Neural progenitor cell (in vitro differentiated cells): Measurements from ENCODE around the gene ARTN. TPM values are rescaled to one million over a fixed set of nuclear protein-coding genes. Genes with fewer than 3 reads are reported as not detected.
A peak's percentile ranks its signal among the peaks of the same experiment; 100 is the strongest.

ENCODE experiments used
- DNase-seq: peaks from one replicate; pipeline ENCODE4 v3.0.0-alpha.2; 2016; ENCODE audit warnings: low spot score
- H2AFZ ChIP-seq: fragments of 200-600 bp; sonication (generic); replicated peaks from 2 replicates; pipeline ENCODE4 v1.6.1; 2016; ENCODE audit warnings: antibody characterized with exemption
- H3F3A ChIP-seq: fragments of 200-600 bp; sonication (generic); 2 replicates; pipeline ENCODE4 v1.6.1; 2016; ENCODE audit warnings: antibody characterized with exemption, low read depth
- H3K27ac ChIP-seq: fragments of 200-600 bp; sonication (generic); 2 replicates; pipeline ENCODE4 v1.5.1; 2016; ENCODE audit warnings: mild to moderate bottlenecking
- H3K27me3 ChIP-seq: fragments of 200-600 bp; sonication (generic); 2 replicates; pipeline ENCODE4 v1.6.1; 2016; ENCODE audit warnings: mild to moderate bottlenecking, moderate library complexity
- H3K36me3 ChIP-seq: fragments of 200-600 bp; sonication (generic); 2 replicates; pipeline ENCODE4 v1.5.1; 2016
- H3K4me1 ChIP-seq: fragments of 200-600 bp; sonication (generic); 2 replicates; pipeline ENCODE4 v1.6.1; 2016; ENCODE audit warnings: mixed run types
- H3K4me2 ChIP-seq: fragments of 200-600 bp; sonication (generic); 2 replicates; pipeline ENCODE4 v1.6.1; 2016
- H3K4me3 ChIP-seq: fragments of 200-600 bp; sonication (generic); 2 replicates; pipeline ENCODE4 v1.5.1; 2016
- H3K79me2 ChIP-seq: fragments of 200-600 bp; sonication (generic); 2 replicates; pipeline ENCODE4 v1.6.1; 2016; ENCODE audit warnings: low read depth
- H3K9ac ChIP-seq: fragments of 200-600 bp; sonication (generic); 2 replicates; pipeline ENCODE4 v1.6.1; 2016
- H3K9me3 ChIP-seq: fragments of 200-600 bp; sonication (generic); 2 replicates; pipeline ENCODE4 v1.5.1; 2016; ENCODE audit warnings: low read depth
- H4K20me1 ChIP-seq: fragments of 200-600 bp; sonication (generic); 2 replicates; pipeline ENCODE4 v1.6.1; 2016; ENCODE audit warnings: low read depth
- H3K27ac Mint-ChIP-seq: 3 replicates; pipeline ENCODE4 v1.8.0; 2021; ENCODE audit warnings: mixed read lengths
- H3K27me3 Mint-ChIP-seq: 2 replicates; pipeline ENCODE4 v1.8.0; 2022; ENCODE audit warnings: low read depth, mild to moderate bottlenecking, inconsistent platforms, moderate library complexity, mixed read lengths; ENCODE audit not compliant: insufficient read depth
- H3K36me3 Mint-ChIP-seq: 3 replicates; pipeline ENCODE4 v1.8.0; 2021; ENCODE audit warnings: mixed read lengths
- H3K4me1 Mint-ChIP-seq: 3 replicates; pipeline ENCODE4 v1.8.0; 2021; ENCODE audit warnings: mixed read lengths
- H3K4me3 Mint-ChIP-seq: 3 replicates; pipeline ENCODE4 v1.8.0; 2021; ENCODE audit warnings: mild to moderate bottlenecking, moderate library complexity, mixed read lengths
- H3K9me3 Mint-ChIP-seq: 3 replicates; pipeline ENCODE4 v1.8.0; 2020; ENCODE audit warnings: mixed read lengths
- EZH2 ChIP-seq: fragments of 200-600 bp; sonication (generic); IDR thresholded peaks from 2 replicates; pipeline ENCODE4 v1.6.1; 2017; ENCODE audit warnings: antibody characterized with exemption, mild to moderate bottlenecking, moderate library complexity
- EZH2phosphoT487 ChIP-seq: fragments of 200-600 bp; sonication (generic); IDR thresholded peaks from 2 replicates; pipeline ENCODE4 v1.6.1; 2017; ENCODE audit warnings: antibody characterized with exemption
- total RNA-seq: library from RNA; depleted of rRNA; stranded (reverse); fragments of >200 nt; gene quantifications from 2 replicates; pipeline ENCODE4 v1.2.3, GENCODE V29; 2015; ENCODE audit warnings: low replicate concordance
- TF ChIP-seq, protein P1 (sequence below): fragments of 200-600 bp; sonication (generic); IDR thresholded peaks from 2 replicates; pipeline ENCODE4 v1.5.1; 2017; ENCODE audit warnings: antibody characterized with exemption, mild to moderate bottlenecking

ARTN gene
- total RNA-seq, 1 donor from 2014 or later = 4.1 TPM

DNA sequence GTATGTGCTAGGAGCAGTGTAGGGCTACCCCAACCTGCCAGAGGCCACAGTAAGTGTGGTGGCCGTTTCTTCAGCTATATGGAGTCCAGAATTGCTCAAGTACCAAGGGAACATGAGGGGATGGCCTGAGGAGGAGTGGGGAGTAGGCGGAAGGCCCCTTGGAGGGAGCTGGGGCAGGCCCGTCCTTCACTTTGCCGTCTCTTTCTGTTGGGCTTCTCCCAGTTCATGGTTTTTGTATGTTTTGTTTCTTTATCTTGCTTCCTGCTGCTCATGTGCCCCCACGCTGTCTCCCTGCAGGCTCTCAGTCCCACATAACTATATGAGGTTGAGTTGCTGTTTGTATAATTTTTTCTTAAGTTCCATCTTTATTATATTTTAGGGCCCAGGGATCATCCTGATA, 30.3 kb downstream of the ARTN start:
- H3K27me3 ChIP-seq = no peaks in the 10 kb centered on the region
- H3K9ac ChIP-seq = no peak overlapping the region
- Mint-ChIP-seq H3K36me3 (peaks cover 12% of the 10 kb centered on the region), H3K4me1 (no peaks in the 10 kb centered on the region), H3K27ac (no peak overlapping the region), H3K27me3 (no peaks in the 10 kb centered on the region), H3K4me3 (no peak overlapping the region), H3K9me3 (no peaks in the 10 kb centered on the region)
- TF ChIP-seq EZH2phosphoT487 = no peak
- TF ChIP-seq EZH2 = no peak
- TF ChIP-seq, protein P1, sequence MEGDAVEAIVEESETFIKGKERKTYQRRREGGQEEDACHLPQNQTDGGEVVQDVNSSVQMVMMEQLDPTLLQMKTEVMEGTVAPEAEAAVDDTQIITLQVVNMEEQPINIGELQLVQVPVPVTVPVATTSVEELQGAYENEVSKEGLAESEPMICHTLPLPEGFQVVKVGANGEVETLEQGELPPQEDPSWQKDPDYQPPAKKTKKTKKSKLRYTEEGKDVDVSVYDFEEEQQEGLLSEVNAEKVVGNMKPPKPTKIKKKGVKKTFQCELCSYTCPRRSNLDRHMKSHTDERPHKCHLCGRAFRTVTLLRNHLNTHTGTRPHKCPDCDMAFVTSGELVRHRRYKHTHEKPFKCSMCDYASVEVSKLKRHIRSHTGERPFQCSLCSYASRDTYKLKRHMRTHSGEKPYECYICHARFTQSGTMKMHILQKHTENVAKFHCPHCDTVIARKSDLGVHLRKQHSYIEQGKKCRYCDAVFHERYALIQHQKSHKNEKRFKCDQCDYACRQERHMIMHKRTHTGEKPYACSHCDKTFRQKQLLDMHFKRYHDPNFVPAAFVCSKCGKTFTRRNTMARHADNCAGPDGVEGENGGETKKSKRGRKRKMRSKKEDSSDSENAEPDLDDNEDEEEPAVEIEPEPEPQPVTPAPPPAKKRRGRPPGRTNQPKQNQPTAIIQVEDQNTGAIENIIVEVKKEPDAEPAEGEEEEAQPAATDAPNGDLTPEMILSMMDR = no peak
- H3K9me3 ChIP-seq = no peaks in the 10 kb centered on the region
- H3K27ac ChIP-seq = no peak overlapping the region
- no peaks in the 10 kb centered on the region for H3K4me1 ChIP-seq
- H3F3A ChIP-seq = peaks cover 5% of the 10 kb centered on the region
- no peak overlapping the region for H2AFZ ChIP-seq
- no peak for DNase-seq
- no peaks in the 10 kb centered on the region for H4K20me1 ChIP-seq
- H3K36me3 ChIP-seq = no peaks in the 10 kb centered on the region
- H3K4me3 ChIP-seq = no peak overlapping the region
- no peaks in the 10 kb centered on the region for H3K79me2 ChIP-seq
- no peak overlapping the region for H3K4me2 ChIP-seq

DNA sequence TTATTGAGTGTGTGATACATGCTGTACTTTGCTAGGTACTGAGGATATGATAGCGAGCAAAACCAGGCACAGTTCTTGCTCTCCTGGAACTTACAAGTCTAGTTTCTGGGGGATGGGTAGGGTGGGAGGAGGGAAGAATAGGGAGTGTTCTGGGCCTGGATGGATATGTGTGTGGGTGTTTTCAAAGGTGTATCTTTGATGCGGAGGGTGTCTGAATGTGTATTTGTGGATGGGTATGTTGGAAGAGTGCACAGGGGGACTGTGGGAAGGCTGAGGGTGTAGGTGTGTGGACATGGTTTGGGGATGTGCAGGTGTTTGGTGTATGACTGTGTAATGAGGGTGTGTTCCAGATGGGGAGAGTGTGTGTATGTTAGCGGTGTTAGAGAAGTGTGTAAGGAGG, 31.7 kb downstream of the ARTN start:
- Histone ChIP-seq H3K4me1 (no peaks in the 10 kb centered on the region), H3K79me2 (peaks cover 3% of the 10 kb centered on the region), H3K4me2 (no peak overlapping the region), H3K36me3 (no peaks in the 10 kb centered on the region), H3K9ac (no peak overlapping the region), H3K9me3 (no peaks in the 10 kb centered on the region), H3K4me3 (no peak overlapping the region), H4K20me1 (peaks cover 2% of the 10 kb centered on the region), H3F3A (peaks cover 9% of the 10 kb centered on the region), H3K27me3 (no peaks in the 10 kb centered on the region), H3K27ac (no peak overlapping the region), H2AFZ (no peak overlapping the region)
- H3K4me1 Mint-ChIP-seq = peaks cover 4% of the 10 kb centered on the region
- no peak overlapping the region for H3K4me3 Mint-ChIP-seq
- no peak overlapping the region for H3K27ac Mint-ChIP-seq
- peaks cover 12% of the 10 kb centered on the region for H3K36me3 Mint-ChIP-seq
- no peaks in the 10 kb centered on the region for H3K9me3 Mint-ChIP-seq
- H3K27me3 Mint-ChIP-seq = no peaks in the 10 kb centered on the region
- DNase-seq = no peak
- no peak for TF ChIP-seq EZH2phosphoT487
- no peak for TF ChIP-seq EZH2
- TF ChIP-seq, protein P1 = no peak

DNA sequence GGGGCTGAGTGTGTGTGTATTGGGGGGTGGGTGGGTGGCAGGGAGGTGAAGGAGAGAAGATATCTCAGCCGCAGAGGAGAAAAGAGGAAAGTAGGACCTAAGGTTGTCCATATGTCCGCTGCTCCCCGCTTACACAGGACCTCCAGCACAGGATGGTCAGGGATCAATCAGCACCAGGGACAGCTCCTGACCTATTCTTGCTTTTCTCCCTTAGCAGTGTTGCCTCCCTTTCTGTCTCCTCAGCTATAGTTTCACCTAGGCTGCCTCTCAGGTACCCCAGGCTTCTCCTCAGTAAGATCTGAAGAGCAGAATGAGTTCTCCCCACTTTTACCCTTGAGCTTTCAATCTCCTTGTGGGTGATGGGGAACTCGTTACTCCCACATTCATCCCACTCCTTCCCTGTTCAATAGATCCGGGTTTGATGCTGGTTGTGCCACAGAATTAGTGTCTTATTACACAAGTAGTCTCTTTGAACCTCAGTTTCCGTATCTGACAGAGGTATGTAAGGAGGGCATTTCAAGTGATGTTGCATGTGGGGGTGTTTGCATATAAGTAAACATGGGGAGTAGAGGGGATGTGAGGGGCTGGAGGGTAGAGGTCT, 34.8 kb downstream of the ARTN start:
- DNase-seq = peak; percentile 83
- H3K4me3 Mint-ChIP-seq = peak overlapping the region; percentile 27
- H3K9me3 Mint-ChIP-seq = no peaks in the 10 kb centered on the region
- H3K27ac Mint-ChIP-seq = no peak overlapping the region
- Histone ChIP-seq H3K27ac (no peak overlapping the region), H3K9ac (no peak overlapping the region), H3F3A (peaks cover 14% of the 10 kb centered on the region), H3K36me3 (no peaks in the 10 kb centered on the region), H3K4me1 (peaks cover 3% of the 10 kb centered on the region), H3K79me2 (peaks cover 11% of the 10 kb centered on the region), H3K27me3 (no peaks in the 10 kb centered on the region), H2AFZ (no peak overlapping the region), H3K9me3 (no peaks in the 10 kb centered on the region), H3K4me3 (no peak overlapping the region), H4K20me1 (peaks cover 4% of the 10 kb centered on the region), H3K4me2 (no peak overlapping the region)
- TF ChIP-seq EZH2phosphoT487 (no peak), EZH2 (no peak)
- TF ChIP-seq, protein P1 = no peak
- H3K27me3 Mint-ChIP-seq = no peaks in the 10 kb centered on the region
- peaks cover 7% of the 10 kb centered on the region for H3K36me3 Mint-ChIP-seq
- H3K4me1 Mint-ChIP-seq = peaks cover 13% of the 10 kb centered on the region
